Measurements from ENCODE around the gene GPNMB. TPM values are rescaled to one million over a fixed set of nuclear protein-coding genes. Genes with fewer than 3 reads are reported as not detected.

GPNMB gene
- total and polyA plus RNA-seq, 2 of the 4 experiments (the other 2 are of a cell fraction), result under 0.01 to 0.14 TPM

GRCh38 chr7:23242321-23242720 lies 4.3 kb upstream of the GPNMB start:
- Histone ChIP-seq H2BK5ac (ENCODE audit: low read depth, low read length, poor library complexity, severe bottlenecking) (no peak overlapping the region), H3K18ac (ENCODE audit: low read depth, low read length) (no peak overlapping the region), H3K9me1 (ENCODE audit: insufficient read depth, low read length) (no peaks in the 10 kb centered on the region), H3K4me1 (ENCODE audit: control insufficient read depth, insufficient read depth, low read length) (no peaks in the 10 kb centered on the region; the same call in 1 of the 2 replicates), H3K9ac (ENCODE audit: low read depth, low read length) (no peak overlapping the region), H4K20me1 (ENCODE audit: insufficient read depth, low read length) (no peaks in the 10 kb centered on the region), H3K27me3 (ENCODE audit: control insufficient read depth, insufficient read depth, low read length) (peaks cover 14% of the 10 kb centered on the region), H3K4ac (ENCODE audit: low read depth, low read length) (no peak overlapping the region), H2AFZ (replicated peaks; ENCODE audit: low read length, poor library complexity) (no peak overlapping the region), H2BK120ac (ENCODE audit: low read depth, low read length) (no peak overlapping the region), H3K9me3 (ENCODE audit: control insufficient read depth, insufficient read depth, low read length) (no peaks in the 10 kb centered on the region), H3K4me3 (ENCODE audit: insufficient read depth, low read depth, low read length) (no peak overlapping the region), H3K56ac (ENCODE audit: extremely low read depth, insufficient read depth, low read length) (no peak overlapping the region), H2AK9ac (replicated peaks; ENCODE audit: low read depth, low read length, poor library complexity) (no peak overlapping the region), H3K23ac (ENCODE audit: low read depth, low read length) (no peak overlapping the region), H3K4me2 (ENCODE audit: low read depth, low read length) (no peak overlapping the region), H3K14ac (replicated peaks; ENCODE audit: low read depth, low read length) (no peak overlapping the region), H3K36me3 (ENCODE audit: control insufficient read depth, insufficient read depth, low read length) (no peaks in the 10 kb centered on the region), H4K5ac (ENCODE audit: low read depth, low read length) (no peak overlapping the region), H2AK5ac (ENCODE audit: low read depth, low read length) (no peak overlapping the region), H2BK20ac (ENCODE audit: low read depth, low read length) (no peak overlapping the region), H3K79me1 (ENCODE audit: low read depth in 1 of 2, low read length in 2 of 2) (no peaks in the 10 kb centered on the region), H4K8ac (ENCODE audit: low read depth in 2 of 2, low read length in 2 of 2) (no peak overlapping the region), H4K91ac (ENCODE audit: insufficient read depth, low read depth, low read length) (no peak overlapping the region), H3K27ac (ENCODE audit: insufficient read depth, low read length) (no peak overlapping the region), H2BK15ac (ENCODE audit: low read depth, low read length) (no peak overlapping the region)
- in situ Hi-C loops (cut with MboI; ENCODE audit: low sequenced_read_pairs), result no loop called here
- dilution Hi-C loops (cut with HindIII; ENCODE audit: low sequenced_read_pairs, unreplicated experiment), result no loop called here
- ChIA-PET CTCF (interaction anchor here (0.6 kb wide), 1 partner anchor 1572 kb away, joined by 4 read pairs; no protein-coding TSS in a partner anchor), POLR2A (ENCODE audit: unreplicated experiment) (no interaction called here)
- intact Hi-C loops (cut with micrococcal nuclease), result no loop called here
- ATAC-seq (ENCODE audit: low read depth), result no peak
- TF ChIP-seq FOS (IDR thresholded peaks at IDR 0.05; ENCODE audit: low read depth, low read length) (no peak), MAZ (IDR thresholded peaks at IDR 0.05; ENCODE audit: borderline replicate concordance, low read depth, low read length) (no peak)
- 54% methylated on average over 2 of the region's 3 CpGs; no CpG with 5 or more reads in 1 of the 2 experiments for WGBS, 2 experiments (ENCODE audit: extremely low coverage in 2 of 2, insufficient read length in 1 of 2)
- peak; percentile 11 for DNase-seq
- no TSS peak for BruUV-seq (replicated peaks)
